ENCODE data around the gene ZMYND19.
"Not testable (repeated sequence)": the region's sequence is repeated elsewhere in the genome, so short reads cannot be mapped to it uniquely, and the experiment has no call there.

Gene ZMYND19

DNA sequence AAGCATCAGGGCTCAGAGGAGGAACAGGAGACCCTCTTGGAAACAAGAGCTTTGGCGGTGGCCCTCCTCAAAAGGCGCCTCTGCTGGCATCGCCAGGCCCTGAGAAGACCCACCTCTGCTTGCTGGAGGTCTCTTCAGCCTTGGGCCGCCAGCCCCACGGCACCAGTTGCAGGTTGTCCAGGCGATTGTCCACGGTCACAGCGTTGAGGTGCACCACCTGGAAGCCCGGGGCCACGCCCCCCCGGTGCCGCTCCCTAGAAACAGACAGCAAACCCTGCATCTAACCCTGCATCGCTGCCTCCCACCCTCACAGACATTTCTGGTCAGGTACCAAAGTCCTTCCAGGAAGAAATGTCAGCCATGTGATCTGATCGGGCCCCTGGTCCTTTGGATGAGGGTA lies 3.5 kb downstream of the ZMYND19 start:
- no peak for DNase-seq

DNA sequence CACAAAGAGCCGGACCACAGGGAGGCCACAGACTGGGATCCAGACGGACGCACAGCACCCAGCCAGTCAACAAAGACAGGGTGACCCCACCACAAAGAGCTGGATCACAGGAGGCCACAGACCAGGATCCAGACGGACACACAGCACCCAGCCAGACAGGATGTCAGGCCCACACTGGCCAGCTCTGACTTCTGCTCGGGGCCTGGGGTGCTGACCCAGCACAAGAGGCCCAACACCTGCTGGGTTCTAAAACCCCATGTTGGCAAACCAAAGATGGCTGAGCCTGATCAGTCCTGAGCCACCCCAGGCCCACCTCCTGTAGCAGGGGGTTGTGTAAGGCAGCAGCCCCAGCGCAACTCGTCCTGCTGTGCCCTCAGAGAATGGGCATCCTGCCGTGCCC lies 6.4 kb downstream of the ZMYND19 start:
- no peak for DNase-seq

DNA sequence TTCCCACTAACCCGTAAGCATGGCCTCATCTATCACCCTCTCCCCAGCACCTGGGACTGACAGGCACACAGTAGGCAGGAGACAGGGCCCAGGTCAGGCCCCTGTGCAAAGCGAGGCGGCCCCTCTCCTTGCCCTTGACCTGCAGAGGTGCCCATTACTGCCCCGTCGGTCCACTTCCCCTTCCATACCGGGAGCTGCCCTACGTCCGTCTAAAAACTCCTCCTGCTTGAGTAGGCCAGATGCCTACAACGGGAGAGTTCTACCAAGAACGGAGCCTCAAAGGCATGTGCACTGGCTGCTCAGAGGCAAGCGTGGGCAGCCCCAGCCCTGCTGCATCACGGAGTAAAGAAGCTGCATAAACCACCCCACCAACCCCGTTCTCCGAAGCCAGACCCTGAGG lies 7.0 kb downstream of the ZMYND19 start:
- no peak for DNase-seq

DNA sequence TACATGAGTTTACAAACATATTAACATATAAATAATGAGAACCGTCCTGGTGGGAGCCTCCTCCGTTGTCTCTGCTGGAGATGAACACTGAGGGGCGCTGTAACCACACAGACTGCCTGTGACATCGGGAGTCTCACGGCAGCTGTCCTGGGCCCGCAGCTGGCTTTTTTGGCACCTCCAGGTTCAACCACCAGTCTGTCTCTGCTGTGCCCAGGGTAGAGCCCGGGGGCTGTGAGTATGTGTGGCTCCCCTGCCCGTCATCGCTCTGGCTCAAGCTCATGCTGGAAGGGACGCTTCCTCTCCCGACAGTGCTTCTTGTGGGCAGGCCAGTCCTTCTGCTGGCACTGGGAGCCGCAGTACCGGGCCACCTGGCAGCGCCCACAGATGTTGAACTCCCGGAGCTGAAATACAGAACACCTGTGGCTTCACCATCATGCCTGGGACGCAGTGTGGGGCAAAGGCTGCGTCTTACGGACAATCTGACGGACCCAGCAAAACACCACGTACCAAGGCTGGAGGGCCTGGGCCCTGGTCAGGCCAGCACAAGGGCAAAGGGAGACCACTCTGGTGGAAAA lies 7.9 kb downstream of the ZMYND19 start:
- peak; percentile 66 for DNase-seq

DNA sequence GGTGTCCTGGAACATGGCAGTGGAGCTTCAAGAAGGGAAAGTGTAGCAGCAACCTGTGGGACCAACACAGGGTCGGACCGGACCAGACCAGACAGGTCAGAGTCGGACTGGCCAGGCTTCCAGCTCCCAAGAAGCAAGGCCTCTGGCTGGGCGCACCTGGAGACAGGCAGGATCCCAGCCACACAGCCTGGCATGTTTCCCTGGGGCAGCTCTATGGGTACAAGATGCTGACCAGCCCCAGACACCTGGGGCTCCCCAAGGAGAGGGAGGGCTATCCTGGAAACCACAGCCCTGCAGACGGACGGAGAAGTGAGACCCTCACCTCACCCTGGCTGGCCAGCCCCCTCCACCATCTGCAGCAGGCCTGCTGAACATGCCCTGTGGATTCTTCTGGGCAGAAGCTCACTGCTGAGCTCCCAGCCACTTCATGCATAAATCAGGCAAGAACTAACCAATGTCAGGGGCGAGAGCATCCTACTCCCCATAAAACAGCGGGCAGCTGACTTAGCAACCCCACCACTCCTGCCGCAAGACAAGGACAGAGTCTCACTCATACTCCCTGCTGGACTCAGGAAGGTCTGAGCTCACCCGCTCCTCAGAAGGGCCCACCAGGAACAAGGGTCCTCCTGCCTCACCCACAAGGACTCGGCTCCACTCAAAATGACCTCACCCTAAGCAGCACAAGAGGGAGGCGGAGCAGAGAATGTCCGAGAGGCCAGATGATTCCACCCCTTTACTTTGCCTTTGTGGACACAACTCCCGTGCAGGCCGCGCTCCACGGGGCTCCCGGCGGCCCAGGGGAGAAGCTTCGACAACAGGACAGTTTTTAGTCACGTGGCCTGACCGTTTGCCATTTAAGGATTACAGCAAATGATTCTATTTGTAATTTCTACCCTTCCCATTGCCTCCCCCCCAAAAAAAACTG lies 8.7 kb downstream of the ZMYND19 start:
- DNase-seq: peak; percentile 35

DNA sequence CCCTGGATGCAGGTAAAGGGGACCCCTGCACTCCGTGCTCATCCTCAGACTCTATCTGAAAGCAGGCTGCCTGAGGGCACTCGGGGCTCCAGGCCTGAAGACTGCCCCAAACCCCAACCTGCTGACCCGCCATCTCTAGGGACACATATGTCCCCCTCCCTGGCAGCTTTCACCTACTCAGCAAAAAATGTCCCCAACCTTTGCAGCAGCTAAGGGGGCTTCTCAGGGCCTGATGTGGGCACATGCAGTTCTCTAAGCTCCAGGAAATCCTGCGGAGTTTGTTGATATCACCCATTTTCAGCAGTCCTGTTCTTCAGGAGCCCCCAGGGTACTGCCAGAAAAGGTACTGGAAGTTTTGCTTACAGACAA lies 9.4 kb downstream of the ZMYND19 start:
- no peak for DNase-seq

DNA sequence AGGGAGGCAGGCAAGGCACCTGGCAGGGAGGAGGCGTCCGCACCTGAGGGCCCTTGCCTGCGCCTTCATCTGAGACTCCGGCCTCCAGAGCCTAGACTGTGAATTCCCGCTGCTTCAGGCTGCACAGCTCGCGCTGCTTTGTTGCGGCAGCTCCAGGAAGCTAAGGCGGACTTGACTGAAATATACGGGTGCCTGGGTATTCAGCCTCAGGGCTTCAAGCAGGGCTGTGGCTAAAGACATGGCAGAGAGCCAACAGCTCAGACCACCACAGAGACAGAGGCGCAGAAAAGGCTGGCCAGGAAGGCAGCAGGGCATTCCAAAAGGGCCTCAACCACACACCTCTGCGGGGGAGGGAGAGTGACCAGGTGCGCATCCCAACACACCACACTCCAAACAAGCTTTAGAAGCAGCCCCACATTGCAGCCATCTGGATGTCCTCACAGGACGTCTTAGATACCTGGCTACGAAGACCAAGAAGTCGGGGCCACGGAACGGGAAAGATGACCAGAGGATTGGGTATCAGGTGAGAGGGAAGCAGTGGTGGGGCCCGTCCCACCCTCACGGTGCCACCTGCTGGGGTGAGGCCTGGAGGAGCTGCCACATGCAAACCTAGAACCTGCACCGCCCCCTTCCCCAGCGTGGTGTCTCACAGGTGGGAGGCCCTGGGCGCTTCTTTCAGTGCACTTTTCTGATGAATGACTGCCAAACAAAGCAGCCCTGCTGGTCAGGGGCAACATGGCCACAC lies 9.9 kb downstream of the ZMYND19 start:
- DNase-seq: peak; percentile 22

DNA sequence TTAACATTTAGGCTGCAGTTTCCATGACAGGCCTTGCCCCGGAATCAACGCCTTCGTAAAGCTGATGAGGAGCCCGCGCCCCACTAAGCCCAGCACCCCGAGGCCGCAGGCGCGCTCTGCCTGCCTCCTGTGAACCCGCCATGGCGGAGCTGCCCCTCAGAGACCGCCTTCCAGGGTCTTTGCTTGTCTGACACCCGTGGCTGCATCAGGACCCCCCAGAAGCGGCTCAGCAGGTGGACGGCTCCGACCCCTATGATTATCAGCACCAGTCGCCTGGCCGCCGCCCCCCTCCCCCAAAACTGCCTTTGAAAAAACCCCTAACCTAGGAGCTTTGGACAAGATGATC lies 11.1 kb downstream of the ZMYND19 start:
- DNase-seq: peak; percentile 53

DNA sequence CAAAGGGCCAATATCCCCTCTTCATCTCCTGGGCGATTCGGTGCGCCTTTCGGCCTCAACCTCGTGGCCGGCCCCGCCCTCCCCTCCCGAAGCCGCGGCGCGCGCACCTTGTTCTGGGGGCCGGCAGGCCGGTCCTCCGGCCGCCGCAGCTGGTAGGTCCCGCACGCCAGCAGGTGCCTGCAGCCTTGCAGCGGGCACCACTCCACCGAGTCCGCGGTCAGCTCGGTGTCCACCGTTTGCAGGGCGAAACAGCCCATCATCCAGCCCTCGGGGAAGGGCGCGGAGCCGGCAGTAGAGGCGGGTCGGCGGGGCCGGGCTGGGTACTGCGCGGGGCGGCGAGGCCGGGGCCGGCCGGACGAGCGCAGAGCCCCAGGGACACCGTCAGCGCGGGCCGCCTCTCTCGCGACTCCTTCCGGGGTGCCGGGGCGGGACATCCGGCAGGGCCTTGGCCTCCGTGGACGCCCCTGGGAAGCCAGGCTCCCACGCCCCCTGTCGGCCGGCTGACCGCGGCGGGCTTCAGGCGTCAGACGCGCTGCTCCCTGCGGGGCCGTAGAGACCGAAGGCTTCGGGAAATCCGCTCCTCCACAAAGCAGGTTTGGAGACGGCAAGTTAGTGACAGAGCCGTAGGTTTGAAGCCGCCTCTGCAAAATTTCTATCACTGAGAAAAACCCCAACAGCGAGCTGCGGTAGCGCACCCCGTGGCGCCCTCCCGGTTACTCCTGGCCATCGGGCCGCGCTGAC lies 11.6 kb downstream of the ZMYND19 start, which contains the start of gene DPH7:
TSS of gene DPH7 (minus strand) at position 408 of the 741 bp plus-strand sequence. CDS start at position 260, 148 bp downstream.
- DNase-seq: peak; percentile 98

DNA sequence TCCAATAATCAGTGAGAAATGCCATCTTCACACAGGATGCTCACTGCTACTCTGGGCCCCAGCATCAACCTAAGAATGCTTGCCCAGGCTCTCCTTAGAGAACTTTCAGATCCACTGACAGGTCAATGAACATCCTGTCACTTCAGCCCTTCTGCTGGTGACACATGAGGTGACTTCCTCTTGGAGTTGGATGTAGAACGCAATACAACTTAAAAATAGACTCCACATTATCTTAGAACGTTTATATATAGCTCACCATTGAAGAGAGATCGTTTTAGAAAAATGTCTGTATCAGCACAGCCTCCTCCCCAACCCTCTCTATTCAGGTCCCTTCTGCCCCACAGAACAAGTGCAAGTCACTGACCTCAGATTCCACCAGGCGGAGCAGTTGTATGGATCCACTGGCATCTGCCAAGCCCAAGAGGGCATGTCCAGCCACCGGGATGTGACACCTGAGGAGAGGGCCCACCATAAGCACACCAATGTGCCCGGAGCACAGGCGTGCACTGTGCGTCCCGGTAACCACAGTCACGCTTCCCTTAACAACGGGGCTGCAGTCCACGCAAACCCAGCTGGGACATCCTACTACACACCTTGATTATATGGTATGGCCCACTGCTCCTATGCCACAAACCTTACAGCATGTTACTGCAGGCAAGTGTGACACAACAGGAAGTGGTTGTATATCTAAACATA lies 14.4 kb downstream of the ZMYND19 start:
- DNase-seq: no peak

DNA sequence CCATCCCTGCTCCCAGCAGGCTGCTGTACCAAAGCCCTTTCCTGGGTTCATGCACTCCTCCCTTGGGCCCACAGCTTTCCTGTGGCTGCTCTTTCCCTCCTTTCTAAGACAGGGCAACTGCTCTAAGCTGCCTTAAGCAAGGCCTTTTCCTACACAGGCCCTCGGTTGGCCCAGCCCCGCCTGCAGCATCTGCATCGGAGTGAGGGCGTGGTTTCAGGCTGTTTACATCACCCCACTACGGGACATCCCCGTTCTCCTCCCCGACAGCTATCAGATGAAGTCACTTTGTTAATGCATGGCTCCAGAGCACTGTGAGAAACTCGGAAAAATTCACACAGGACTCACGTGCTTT lies 15.0 kb downstream of the ZMYND19 start:
- DNase-seq: no peak

DNA sequence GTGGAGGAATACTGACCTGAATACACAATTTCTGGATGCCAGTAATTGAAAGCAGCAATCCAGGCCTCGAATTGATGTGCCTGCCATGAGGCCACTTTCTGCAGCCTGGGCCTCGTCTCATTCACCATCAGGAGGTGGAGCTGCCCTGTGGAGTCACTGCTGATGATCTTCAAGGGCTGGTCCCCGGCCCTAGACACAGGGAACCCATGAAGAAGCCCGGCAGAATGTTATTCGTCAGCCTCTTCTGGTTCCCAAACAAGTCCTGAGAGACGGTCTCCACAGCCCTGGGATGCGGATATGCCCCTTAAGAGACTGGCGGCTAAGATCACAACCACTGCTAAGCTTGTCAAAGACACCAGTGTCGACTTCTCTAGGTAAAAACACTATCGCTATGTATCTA lies 16.1 kb downstream of the ZMYND19 start:
- DNase-seq: no peak

DNA sequence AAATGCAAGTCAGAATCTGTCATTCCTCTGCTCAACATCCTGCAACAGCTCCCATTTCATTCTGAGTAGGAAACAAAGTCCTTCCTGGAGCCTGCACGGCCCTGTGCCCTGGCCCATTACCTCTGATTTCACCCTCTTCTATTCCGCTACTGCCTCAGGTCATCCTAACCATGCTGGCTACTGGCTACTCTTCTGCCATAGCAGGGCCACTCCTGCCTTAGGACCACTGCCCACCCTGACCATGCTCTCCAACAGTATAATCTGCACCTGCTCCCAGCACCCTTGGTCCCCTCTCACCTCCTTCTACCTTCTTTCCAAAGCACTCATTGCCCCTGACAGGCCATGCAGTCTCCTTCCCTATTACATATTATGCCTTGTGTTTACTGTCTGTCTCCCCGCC lies 19.7 kb downstream of the ZMYND19 start:
- no peak for DNase-seq

DNA sequence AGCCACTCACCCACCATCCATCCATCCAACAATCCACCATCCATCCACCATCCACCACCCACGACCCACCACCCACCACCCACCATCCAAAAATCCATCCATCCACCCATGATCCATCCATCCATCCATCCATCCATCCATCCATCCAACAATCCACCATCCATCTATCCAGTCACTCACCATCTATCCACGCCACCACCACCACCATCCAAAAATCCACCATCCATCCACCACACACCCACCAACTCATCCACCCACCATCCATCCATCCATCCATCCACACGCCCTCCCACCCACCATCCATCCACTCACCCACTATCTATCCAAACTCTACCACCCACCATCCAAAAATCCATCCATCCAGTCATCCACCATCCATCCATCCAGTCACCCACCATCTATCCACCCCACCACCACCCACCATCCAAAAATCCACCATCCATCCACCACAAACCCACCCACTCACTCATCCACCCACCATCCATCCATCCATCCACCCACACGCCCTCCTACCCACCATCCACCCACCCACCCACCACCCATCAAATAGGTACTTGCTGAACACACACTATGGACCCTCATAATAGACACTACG lies 20.6 kb downstream of the ZMYND19 start:
- no peak for DNase-seq

DNA sequence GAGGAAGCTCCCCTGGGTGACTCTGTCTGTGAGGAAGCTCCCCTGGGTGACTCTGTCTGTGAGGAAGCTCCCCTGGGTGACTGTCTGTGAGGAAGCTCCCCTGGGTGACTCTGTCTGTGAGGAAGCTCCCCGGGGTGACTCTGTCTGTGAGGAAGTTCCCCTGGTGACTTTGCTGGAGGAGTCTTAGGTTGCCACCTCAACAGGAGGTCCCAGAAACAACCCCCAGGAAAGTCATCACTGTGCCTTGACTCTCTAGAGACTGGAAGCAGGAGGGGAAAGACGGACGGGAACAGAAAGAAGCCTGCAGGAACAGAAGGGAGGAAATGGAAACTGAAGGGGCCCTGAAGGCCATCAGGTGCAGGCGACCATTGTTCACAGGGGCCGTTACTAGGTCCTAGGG lies 21.9 kb downstream of the ZMYND19 start:
- not testable (repeated sequence) for DNase-seq

DNA sequence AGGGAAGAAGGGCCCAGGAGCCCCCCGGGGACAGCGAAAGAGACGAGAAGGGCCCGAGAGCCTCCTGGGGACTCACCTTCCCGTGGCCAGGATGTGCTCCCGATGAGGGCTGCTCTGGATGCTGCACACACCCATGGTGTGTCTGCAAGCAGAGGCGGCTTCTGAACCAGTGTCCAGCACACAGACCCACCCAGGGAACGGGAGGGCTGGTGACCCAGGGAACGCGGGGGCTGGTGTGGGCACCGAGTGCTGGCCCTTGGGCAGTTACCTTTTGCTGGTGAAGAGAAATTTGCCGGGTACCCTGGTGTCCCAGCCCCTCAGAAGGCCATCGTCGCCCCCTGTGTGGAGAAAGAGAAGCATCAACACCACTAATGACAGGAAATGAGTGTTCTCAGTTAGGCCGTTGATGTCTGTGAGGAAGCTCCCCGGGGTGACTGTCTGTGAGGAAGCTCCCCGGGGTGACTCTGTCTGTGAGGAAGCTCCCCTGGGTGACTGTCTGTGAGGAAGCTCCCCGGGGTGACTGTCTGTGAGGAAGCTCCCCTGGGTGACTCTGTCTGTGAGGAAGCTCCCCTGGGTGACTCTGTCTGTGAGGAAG lies 25.4 kb downstream of the ZMYND19 start:
- DNase-seq: no peak

DNA sequence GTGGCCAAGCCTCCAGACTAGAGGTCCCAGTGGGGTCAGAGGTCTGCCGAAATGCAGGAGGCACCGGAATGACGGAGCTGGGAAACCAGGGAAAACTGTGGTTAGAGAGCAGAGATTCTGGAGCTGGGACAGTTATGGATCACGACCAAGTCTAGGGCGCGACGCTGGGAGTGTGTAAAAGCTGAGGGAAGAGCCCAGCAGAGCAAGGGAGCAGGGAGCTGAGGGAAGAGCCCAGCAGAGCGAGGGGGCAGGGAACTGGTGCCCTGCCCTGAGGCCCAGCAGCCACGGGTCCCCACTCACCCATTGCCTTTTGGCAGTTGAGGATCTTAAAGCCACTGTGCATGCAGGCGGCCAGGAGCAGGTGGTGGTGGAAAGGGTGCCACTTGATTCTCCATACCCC lies 26.2 kb downstream of the ZMYND19 start:
- DNase-seq: no peak

DNA sequence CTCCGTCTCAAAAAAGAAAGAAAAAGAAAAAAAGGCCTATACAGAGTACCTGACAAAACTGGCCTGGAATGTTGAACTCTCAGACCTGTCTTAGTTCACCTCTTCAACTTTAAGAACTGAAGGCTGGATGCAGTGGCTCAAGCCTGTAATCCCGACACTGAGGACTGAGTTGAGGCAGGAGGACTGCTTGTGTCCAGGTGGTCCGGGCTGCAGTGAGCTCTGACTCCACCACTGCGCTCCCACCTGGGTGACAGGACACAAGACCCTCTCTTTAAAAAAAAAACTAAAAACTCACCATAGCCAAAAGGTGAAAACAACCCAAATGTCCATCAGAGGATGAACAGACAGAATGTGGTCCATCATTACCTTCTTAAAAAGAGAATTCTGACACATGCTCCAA lies 32.2 kb downstream of the ZMYND19 start:
- DNase-seq: no peak

DNA sequence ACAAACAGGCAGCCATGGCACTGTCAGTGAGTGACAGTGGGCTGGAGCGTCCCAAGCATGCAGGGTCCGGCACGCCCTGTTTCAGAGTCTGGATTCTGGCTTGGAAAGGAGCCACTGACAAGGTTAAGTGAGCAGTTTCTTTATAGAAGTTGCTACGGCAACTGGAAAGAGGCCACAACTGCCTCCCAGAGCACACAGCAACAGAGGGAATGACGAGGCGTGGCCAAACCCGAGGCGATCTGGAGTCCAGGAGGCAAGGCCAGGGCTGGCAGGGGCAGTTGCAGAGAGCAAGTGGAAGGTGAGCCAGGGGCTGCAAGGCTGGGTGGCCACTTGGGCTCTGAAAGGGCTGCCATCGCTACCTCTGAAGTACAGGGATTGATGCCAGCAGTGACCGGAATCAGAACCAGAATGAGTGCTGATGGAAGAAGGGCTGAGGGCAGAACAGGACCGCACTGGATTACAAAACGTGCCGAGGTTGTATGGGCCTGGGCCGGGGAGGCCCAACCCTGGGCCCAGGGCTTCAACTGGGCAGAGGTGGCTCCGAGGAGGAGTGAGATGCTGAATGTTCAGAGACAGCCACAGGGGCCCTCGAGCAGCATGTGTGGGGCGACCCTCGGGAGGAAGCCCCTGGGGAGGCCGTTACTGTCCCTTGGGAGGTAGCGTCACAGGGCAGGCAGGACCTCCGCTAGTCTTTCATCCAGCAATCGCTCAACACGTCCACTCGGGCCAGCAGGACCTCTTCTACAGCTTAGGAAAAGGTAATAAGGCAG lies 34.1 kb downstream of the ZMYND19 start:
- peak; percentile 26 for DNase-seq

DNA sequence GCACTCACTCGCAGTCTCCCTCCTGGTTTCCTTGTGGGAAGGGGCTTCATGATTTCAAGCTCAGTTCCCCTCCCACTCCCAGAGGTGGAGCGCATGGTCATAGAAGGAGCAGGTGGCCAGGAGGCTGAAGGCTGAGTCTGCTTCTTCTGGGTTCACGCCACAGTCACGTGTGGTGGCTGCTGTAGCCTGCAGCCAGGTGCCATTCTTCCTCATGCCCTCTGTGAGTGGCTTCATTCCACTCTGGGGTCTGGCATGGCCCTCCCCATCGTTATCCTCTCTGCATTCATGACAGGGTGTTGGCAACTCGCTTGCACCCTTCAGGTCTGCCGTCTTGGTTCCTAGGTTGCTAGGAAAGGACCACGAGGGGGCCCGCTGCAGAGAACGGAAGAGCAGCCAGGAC lies 35.1 kb downstream of the ZMYND19 start:
- no peak for DNase-seq

DNA sequence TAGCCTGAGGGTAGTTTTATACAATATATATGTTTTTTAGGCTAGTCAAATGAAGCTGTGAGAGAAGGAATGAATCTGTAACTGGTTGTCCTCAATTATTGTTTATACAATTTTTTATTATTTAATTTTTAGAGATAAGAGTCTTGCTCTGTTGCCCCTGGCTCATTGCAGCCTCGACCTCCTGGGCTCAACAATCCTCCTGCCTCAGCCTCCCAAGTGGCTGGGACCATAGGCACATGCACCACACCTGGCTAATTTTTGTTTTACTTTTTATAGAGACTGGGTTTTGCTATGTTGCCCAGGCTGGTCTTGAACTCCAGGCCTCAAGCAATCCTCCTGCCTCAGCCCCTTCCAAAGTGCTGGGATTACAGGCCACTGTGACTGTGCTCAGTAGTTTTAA lies 36.0 kb downstream of the ZMYND19 start:
- no peak for DNase-seq
